Measurements from ENCODE around the gene DNASE1L1. TPM values are rescaled to one million over a fixed set of nuclear protein-coding genes. Genes with fewer than 3 reads are reported as not detected.

DNASE1L1 gene
- total RNA-seq, 1 donor from 2014 or later = 49.2 TPM

DNA sequence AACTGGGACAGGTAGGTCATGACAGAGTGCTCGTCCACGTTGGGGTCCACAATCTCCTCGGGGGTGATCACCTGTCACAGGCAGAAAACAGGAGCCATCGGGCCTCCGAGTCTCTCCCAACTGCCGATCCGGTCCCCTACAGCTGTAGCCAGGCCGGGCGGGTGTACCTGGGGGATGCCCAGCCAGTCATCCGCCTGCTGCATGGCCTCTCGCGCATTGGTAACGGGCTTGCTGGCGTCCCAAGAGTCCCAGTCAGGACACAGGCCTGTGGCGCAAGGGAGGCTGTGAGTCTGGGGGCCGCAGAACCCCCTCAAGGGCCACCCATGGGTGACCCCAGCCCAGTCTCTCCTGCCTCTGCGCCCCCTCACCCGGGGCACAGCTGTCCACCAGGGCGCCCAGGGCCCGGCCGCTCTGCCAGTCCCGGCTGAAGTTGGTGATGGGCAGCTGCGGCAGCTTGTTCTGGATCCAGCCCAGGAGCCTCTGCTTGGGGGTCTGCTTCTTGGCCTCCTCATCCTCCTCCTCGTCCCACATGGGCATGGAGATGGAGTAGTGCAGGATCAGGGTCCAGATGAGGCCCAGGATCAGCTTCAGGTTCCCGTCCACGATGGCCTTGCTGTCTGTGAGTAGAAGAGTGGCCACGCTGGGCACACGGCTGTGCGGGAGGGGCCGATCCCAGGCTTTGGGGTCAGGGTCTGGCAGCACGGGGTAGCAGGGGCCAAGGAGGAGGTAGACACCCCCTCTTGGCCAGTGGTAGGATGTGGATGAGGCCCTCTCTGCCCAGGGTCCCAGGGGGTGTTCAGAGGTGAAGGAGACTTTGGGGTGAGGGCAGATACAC is 41.4 kb downstream of the DNASE1L1 start:
- DNase-seq = no peak

DNA sequence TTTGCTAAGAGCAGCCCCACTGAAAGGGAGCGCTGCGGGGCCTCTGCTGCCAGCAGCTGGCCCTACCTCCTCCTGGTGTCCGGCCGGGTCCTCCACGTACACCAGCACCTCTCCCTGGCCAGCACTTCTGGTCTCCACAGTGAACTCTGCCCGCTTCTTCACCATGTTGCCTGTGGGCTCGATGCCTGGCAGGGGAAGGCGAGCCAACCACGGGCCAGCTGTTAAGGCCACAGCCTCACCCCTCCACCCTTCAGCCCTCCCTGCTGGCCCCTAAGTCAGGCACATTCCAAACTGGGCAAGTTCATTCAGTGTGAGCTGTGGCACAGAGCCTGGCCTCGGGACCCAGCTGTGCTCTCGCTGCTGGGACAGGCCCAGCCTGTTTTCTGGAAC is 42.4 kb downstream of the DNASE1L1 start:
- DNase-seq = no peak

- no peak for DNase-seq
These were observed 42.9 kb downstream of the DNASE1L1 start for GRCh38 chrX:154365997-154366665.

DNA sequence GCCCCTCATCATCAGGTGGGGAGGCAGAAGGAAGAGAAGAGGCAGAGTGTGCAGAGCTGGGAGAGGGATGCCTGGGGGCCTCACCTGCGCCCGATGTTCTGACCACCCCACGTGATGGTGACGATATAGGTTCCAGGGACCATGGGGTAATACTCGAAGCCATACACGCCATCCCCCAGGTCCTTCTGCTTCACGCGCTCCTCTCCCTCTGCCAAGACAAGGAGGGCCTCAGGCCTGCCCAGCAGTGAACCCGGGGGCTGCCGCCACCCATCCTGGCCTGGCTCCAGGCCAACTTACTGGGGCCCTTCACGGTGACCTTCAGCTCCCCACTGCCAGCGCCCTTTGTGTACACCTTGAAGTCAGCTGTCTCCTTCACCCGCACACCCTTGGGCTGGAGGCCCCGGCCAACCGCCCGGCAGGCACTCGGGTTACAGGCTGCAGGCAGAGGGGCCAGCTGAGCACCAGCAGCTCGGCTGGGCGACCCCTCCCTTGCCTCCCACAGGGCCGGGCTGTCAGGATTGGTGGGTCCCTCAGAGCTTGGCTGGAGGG is 43.9 kb downstream of the DNASE1L1 start:
- no peak for DNase-seq

GRCh38 chrX:154363706-154364439 is 45.2 kb downstream of the DNASE1L1 start:
- DNase-seq = no peak

GRCh38 chrX:154362085-154362742 is 46.8 kb downstream of the DNASE1L1 start:
- no peak for DNase-seq

DNA sequence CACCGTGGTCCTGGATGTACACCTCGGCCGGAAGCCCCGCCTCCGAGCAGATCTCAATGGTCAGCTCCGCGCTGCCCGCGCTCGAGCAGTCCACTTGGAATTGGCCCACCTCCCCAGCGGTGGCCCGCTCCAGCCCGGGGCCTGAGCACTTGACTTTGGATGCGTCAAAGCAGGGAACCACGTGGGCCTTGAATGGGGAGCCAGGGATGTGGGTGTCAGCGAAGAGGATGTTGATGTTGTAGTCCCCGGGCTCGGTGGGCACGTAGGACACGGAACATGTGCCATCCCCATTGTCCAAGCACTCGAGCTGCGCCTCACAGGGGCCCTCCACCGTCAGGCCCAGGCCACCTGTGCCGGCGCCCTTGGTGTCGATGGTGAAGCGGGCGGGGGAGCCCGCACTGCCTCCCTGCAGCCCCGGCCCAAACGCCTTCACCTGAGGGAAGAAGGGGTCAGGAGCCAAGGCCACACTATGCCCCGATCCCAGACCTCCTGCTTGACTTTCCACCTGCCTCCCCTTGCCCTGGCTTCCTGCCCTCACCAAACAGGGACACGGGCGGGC is 48.8 kb downstream of the DNASE1L1 start:
- no peak for DNase-seq

DNA sequence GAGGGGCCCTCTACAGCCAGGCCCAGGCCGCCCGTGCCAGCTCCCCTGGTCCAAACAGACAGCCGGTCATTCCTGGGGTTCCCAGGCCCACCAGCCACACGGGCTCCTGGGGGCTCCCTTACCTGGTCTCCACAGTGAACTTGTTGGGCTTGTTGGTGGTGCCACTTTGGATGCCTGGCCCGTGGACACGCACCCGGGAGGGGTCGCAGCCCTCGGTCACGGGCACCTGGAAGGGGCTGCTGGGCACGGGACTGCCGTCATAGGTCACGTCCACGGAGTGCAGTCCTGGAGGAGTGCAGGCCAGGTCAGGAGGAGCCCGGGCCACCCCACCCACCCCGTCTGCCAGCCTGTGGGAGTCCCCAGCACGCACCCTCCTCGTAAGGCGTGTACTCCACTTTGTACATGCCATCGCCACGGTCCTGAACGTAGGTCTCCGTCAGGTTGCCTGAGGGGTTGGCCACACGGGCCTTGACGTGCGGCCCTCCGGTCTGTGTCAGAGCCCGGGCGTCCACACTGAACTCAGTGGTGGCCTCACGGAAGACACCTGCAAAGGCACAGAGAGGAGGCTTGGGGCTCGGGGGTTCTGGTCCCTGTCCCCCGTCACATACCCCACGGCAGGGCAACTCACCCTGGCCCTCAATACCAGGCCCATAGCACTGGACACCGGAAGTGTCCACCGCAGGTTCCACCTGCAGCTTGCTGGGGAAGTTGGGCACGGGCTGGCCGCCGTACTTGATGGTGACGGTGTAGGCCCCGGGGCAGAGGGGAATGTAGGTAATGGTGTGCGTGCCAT is 49.5 kb downstream of the DNASE1L1 start:
- no peak for DNase-seq

DNA sequence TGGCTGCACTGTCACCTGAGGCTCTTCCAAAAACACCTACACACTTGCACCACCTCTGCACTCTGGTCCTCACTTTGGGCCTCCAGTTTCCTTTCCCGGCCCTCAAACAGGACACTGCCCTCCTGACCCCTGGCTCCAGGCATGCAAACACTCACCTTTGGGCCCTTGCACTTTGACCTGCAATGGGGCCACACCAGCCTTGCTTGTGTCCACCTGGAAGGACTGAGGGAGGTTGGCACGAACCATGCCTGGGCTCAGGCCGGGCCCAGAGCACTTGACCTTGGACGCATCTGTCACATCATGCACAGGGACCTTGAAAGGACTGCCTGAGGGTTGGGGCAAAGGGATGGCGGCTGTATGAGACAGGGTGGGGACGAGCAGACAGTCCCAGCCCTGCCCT is 50.2 kb downstream of the DNASE1L1 start:
- no peak for DNase-seq

DNA sequence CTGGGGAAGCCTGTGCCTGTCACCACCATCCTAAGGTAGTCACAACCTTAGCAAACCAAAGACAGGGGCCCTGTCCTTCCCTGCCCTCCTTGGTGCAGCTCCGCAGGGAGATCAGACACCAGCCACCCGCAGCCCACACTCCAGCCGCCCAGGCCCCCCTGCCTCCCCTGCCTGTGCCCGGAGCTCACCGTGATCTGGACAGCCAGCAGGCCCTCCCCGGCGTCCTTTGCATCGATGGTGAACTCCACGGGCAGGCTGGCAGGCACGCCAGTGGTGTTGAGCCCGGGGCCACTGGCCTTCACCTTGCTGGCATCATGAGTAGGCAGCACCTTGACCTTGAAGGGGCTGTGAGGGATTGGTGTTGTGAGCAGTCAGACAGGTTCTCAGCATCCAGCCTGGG is 51.0 kb downstream of the DNASE1L1 start:
- no peak for DNase-seq

DNA sequence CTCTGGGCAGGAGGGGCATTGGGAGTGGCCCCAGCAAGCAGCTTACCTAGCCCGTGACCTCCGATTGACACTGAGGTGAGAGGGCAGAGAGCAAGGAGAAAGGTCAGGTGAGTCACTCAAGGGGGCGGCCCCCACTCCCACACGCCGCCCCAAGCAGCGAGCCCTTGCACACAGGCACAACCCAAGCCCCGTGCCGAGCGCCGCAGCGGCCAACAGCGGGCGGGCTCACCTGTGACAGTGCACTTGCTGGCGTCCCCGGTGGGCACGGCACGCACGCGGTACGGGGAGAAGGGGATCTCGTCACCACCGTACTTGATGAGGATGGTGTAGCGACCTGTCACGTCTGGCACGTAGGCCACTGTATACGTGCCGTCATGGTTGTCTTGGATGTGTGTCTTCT is 51.8 kb downstream of the DNASE1L1 start:
- DNase-seq = no peak

GRCh38 chrX:154356596-154356995 is 52.5 kb downstream of the DNASE1L1 start:
- DNase-seq = no peak

DNA sequence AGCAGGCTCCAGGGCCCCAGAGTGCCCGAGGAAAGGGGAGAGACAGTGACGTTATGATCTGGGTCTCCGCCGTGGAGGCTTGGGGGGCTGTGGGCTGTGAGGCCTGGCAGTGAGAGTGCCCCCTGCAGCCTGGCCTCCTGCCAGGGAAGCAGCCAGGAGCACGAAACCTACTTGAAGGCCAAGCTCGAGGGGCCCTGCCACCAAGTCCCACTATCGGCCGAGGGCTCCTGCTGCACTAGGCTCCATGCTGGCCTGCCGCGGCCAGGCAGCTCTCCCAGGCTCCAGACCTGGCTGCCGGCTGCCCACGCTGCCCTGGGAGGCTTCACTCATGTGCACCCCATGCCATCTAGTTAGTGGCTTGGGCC is 53.3 kb downstream of the DNASE1L1 start:
- no peak for DNase-seq

DNA sequence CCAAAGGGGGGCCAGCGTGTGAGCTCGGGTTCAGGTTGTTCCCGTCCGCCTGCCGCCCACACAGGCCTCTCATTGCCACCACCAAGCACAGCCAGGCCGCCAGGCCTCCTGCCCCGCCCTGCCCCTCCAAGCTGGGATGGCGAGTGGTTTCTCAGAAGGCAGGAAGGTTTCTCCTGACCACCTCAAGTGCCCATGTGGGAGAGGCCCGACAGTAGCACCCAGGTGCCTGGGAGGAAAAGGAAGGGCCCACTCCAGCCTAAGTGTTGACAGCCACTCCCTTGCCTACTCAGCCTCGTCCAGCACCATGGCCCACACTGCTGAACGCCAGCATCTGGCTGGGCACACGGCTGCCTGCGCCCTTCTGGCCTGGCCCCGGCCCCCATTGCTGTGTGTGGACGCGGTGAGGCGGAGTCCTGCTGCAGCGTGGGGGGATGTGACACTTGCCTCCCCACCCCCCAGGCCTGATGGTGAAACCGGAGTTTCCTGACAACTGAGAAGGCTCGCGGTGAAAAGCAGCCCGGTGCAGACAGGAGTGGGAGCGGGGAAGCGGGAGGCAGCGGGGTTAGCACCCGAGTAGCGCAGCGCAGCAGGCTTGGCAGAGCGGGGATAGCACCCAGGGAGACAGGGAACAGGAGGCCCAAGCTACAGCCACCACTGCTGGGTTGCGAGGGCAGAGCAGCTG is 53.8 kb downstream of the DNASE1L1 start:
- no peak for DNase-seq

GRCh38 chrX:154354516-154354915 is 54.5 kb downstream of the DNASE1L1 start:
- DNase-seq = no peak

- DNase-seq = no peak
These were observed 55.0 kb downstream of the DNASE1L1 start for GRCh38 chrX:154354013-154354412.

GRCh38 chrX:154353172-154353843 is 55.7 kb downstream of the DNASE1L1 start:
- DNase-seq = no peak

DNA sequence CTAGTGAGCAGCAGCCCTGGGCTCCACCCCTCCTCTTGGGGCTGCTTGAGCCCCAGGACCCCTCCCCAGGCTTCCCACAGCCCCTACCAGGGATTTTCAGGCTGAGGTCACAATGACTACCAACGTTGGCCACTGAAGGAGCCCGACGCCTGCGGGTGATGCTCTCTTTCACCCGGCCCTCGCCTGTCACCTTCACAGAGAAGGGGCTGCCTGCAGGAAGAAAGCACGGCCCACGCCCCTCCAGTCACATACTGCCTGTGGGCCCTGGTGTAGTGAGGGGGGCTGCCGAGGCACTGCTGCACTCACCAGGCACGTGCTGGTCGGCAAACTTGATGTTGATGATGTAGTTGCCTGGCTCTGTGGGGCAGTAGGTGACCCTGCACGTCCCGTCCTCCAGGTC is 56.6 kb downstream of the DNASE1L1 start:
- DNase-seq = no peak

DNA sequence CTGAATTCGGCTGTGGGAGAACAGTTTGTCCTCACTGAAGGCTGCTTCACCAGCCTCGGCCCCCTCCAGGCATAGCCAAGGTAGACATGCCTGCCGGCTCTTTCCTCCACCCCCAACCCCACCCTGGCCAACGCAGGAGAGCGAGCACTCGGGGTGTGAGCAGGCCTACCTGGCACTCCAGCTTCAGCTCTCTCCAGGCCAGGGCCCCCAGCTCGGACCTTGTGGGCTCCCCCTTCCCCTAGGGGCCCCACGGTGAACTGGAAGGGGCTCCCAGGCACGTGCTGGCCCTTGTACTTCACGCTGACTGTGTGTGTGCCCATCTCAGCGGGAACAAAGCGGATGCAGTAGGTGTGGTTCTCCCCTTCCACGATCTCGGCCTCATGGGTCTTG is 57.0 kb downstream of the DNASE1L1 start:
- DNase-seq = no peak
